SKM-1 treated with dmso at 0.1 percent for 144 hours (cell line): ENCODE measurements around the gene C22orf42.
"Not testable (repeated sequence)": the region's sequence is repeated elsewhere in the genome, so short reads cannot be mapped to it uniquely, and the experiment has no call there.

Experiments used
- DNase-seq: peaks from one replicate; lab custom pipeline; 2025; ENCODE audit not compliant: unreplicated experiment; lab: John Stamatoyannopoulos, UW

Gene C22orf42

DNA sequence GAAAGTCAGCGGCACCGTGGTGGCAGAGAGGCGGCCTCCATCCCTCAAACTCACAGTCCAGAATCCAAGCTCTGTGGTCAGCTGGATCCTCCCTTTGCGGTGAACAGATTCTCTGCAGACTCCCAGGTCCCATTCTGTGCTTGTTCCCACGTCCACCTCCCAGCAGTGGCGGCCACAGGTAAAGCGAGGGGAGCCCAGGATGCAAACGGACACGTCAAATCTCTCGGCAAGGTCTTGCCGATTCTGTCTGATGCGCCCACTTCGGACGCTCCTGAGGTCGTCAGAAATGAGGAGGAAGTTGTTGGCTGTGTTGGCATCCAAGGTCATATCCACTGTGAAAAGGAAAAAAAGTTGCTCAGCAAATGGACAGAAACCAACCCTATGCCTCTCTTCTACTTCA is 31.9 kb upstream of the C22orf42 start:
- DNase-seq = not testable (repeated sequence)

DNA sequence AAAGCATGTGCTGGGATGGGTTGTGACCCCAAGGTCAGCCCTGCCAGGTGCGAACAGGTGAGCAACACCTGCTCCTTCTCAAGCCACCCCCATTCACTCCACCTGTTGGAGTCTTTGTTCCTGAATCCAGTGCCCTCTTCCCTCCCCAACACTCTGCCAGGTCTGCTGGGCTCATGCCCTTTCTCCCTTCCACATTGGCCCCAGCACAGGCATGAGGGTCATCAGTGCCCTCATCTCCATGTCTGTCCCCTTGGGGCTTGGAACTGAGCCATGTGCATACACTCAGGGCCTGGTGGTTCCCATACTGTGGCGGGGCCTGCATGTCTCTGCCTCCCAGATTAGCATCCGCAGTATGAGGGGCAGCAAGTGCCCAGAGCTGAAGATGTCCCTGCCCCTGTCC is 26.7 kb upstream of the C22orf42 start:
- no peak for DNase-seq

- DNase-seq = no peak
Measured at GRCh38 chr22:32183625-32184024, 24.5 kb upstream of the C22orf42 start.

DNA sequence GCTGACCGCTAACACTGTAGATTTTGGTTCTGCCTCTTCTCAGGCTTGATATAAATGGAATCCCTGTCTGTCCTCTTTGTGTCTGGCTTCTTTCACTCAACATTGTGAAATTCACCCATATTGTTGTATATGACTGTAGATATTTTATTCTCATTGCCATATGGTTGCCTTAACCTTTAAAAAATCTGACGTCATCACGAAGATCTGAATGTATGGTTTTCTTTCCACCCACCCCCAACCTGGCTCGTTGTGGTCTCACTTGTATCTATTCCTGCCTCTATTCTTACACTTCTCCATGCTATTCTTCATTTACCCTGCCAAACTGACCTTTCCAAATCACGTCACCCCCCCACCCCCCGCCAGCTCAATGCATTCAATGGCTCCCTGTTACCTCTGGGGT is 21.9 kb upstream of the C22orf42 start:
- no peak for DNase-seq

- no peak for DNase-seq
Measured at GRCh38 chr22:32177221-32177765, 18.2 kb upstream of the C22orf42 start.

- DNase-seq = no peak
Measured at GRCh38 chr22:32175683-32176644, 16.9 kb upstream of the C22orf42 start.

DNA sequence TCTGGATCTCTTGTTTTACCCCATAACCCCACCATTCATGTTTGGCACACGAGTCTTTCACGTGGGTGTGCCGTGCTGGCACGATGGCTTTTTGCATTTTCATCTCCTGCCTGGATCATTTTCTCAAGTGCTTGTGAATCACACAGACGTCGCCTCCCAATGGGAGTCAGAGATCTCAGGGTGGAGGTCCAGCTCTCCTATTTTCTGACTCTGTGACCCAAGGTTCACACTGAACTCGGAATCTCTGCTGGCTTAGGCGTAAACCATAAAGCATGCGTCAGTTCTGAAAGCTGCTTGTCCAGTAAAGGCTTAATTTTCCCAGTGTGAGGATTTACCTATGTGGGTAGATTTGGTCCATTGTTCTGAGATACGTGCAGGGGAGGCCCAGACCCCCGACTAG is 16.0 kb upstream of the C22orf42 start:
- no peak for DNase-seq

DNA sequence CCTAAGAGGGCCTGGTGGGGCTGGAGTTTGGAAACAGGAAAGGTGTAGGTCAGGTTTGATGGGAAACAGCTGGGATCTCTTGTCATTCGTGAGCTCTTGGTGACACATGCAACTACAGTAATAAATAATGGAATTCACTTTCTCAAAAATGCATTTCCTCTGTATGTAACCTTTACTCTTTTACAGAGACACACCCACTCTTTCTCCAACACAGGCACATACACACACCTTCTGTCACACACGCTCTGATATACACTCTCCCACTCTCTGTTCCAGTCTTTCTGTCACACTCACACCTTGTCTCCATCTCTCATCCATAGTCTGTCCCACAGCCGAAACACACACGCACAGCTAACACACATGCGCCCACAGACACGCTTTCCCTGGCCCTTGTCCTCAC is 6.6 kb upstream of the C22orf42 start:
- DNase-seq = no peak

- DNase-seq = peak; percentile 69
Measured at GRCh38 chr22:32164075-32164860, 5.2 kb upstream of the C22orf42 start.

GRCh38 chr22:32160411-32160810 is 1.3 kb upstream of the C22orf42 start:
- DNase-seq = not testable (repeated sequence)

GRCh38 chr22:32157632-32158031 is 1.5 kb downstream of the C22orf42 start:
- DNase-seq = not testable (repeated sequence)

DNA sequence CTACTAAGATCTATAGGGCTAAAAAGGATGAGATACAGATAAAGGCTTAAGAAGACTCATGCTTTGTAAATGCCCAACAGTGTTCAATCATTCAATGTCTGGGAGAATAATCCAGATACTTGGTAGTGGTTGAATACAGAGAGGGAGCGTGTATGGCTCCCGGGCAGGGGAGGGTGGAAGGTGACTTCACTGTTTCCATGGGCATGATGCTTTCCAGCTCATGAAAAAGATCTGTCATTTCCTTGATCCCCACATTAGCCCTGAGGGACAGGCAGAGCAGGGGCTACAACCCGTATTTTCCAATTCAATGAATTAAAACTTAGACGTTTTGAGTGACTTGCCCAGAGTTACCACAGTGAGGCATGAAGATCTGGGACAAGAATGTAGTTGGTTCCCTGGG is 4.4 kb downstream of the C22orf42 start:
- DNase-seq = not testable (repeated sequence)

DNA sequence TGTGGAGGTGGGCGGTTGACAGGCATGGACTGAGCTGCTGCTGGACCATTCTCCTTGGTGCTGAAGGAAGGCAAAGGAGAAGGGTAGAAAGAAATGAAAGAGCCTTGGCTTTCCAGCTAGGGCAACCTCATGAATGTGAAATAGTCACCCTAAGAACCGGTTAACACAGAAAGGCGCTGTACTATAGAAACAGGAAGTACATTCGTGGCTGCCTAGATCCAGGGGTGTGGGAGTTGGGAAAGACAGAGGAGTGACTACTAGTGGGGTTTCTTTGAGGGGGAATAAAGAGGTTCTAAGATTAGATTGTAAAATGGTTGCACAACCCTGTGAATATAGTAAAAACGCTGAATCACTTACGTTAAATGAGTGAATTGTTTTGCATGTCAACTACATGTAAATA is 7.5 kb downstream of the C22orf42 start:
- DNase-seq = peak; percentile 43

GRCh38 chr22:32150647-32151046 is 8.5 kb downstream of the C22orf42 start:
- peak; percentile 36 for DNase-seq

GRCh38 chr22:32148372-32148771 is 10.7 kb downstream of the C22orf42 start:
- DNase-seq = not testable (repeated sequence)

GRCh38 chr22:32147128-32147527 is 12.0 kb downstream of the C22orf42 start:
- not testable (repeated sequence) for DNase-seq

DNA sequence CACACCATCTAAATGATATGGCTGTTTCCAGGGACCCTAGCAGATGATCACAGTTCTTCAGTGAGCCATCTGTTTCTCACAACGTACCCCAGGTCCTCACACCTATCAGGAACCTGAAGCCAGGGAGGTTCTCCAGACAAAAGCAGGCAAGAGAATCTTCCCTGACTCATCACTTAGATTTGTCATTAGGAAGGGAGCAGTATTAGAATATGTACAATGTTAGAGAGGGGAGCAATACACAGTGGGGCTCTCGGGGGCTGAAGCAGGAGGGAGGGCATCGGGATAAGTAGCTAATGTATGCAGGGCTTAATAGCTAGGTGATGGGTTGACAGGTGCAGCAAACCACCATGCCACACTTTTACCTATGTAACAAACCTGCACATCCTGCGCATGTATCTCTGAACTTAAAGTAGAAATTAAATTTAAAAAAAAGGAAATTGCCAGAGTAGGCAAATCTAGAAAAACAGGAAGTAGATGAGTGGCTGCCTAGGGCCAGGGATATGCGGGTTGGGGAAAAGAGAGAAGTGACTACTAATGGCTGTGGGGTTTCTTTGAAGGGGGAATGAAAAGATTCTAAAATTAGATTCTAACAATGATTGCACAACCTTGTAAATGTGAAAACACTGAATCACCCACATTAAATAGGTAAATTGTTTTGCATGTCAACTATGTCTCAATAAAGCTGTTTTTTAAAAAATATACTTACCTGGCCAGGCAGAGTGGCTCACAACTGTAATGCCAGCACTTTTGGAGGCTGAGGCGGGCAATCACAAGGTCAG is 14.4 kb downstream of the C22orf42 start:
- peak; percentile 97 for DNase-seq

DNA sequence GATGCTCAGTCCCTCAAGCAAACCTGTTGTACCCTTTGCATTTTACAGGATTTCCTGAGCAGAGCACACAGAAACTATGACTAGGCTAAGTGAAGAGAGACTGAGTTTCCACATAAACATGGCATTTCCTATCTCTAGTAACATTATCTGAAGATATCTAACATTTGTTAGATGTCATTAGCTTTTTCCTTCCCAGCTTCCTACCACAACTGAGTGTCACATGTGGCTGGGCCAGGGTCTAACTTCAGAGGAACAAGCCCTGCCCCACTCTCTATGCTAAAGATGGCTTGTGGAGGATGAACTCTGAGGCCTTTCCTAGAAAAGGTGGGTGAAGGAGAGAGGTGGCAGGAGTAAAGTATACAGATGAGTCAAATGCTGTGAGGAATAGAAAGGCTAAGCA is 16.5 kb downstream of the C22orf42 start:
- DNase-seq = no peak

- DNase-seq = peak; percentile 21
Measured at GRCh38 chr22:32140688-32141087, 18.4 kb downstream of the C22orf42 start.

DNA sequence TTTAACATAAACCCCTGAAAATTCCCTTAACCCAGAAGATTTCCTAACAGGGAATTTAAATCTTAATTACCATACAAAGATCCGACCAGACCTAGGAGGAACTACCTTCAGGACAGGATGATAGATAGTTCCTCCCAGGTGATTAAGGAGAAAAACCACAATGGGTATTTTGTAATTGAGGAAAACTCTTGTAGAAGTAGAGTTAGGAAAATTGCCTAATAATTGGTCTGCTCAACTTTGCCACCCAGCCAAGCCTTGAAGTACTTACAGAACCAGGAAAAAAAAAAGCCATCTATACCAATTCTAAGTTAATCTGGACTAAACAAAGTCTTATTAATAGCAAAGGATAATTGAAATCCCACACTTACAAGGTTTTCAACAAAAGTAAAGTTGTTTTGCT is 20.5 kb downstream of the C22orf42 start:
- not testable (repeated sequence) for DNase-seq
